ENCODE data around the gene KCNQ5. TPM values are rescaled to one million over a fixed set of nuclear protein-coding genes. Genes with fewer than 3 reads are reported as not detected.

KCNQ5 gene
- total RNA-seq, 1 donor from 2014 or later, result 1.7 TPM

GRCh38 chr6:72738091-72738490, 116.2 kb downstream of the KCNQ5 start:
- DNase-seq (ENCODE audit: low read depth), result no peak
- TF ChIP-seq CTCF (conservative IDR thresholded peaks at IDR 0.05; ENCODE audit: low read depth, low read length), result no peak

GRCh38 chr6:72739368-72739779, 117.5 kb downstream of the KCNQ5 start:
- TF ChIP-seq CTCF (conservative IDR thresholded peaks at IDR 0.05; ENCODE audit: low read depth, low read length), result no peak
- DNase-seq (ENCODE audit: low read depth), result no peak

More at GRCh38 chr6:72738091-72738490, 116.2 kb downstream of the KCNQ5 start:
- no peak overlapping the region for H3K4me3 ChIP-seq (ENCODE audit: low read depth, low read length)

GRCh38 chr6:72740135-72740534, 118.3 kb downstream of the KCNQ5 start:
- no peak for TF ChIP-seq CTCF (conservative IDR thresholded peaks at IDR 0.05; ENCODE audit: low read depth, low read length)
- DNase-seq (ENCODE audit: low read depth), result no peak
- no peak overlapping the region for H3K4me3 ChIP-seq (ENCODE audit: low read depth, low read length)

More at GRCh38 chr6:72739368-72739779, 117.5 kb downstream of the KCNQ5 start:
- H3K4me3 ChIP-seq (ENCODE audit: low read depth, low read length), result no peak overlapping the region

- TF ChIP-seq CTCF (conservative IDR thresholded peaks at IDR 0.05; ENCODE audit: low read depth, low read length), result no peak
- no peak overlapping the region for H3K4me3 ChIP-seq (ENCODE audit: low read depth, low read length)
- no peak for DNase-seq (ENCODE audit: low read depth)
Measured at GRCh38 chr6:72741083-72741482, 119.2 kb downstream of the KCNQ5 start.

GRCh38 chr6:72742001-72742673, 120.3 kb downstream of the KCNQ5 start:
- no peak overlapping the region for H3K4me3 ChIP-seq (ENCODE audit: low read depth, low read length)

GRCh38 chr6:72746276-72746675, 124.4 kb downstream of the KCNQ5 start:
- no peak for TF ChIP-seq CTCF (conservative IDR thresholded peaks at IDR 0.05; ENCODE audit: low read depth, low read length)
- no peak overlapping the region for H3K4me3 ChIP-seq (ENCODE audit: low read depth, low read length)
- peak; percentile 74 for DNase-seq (ENCODE audit: low read depth)

More at GRCh38 chr6:72742001-72742673, 120.3 kb downstream of the KCNQ5 start:
- no peak for DNase-seq (ENCODE audit: low read depth)
- TF ChIP-seq CTCF (conservative IDR thresholded peaks at IDR 0.05; ENCODE audit: low read depth, low read length), result no peak

GRCh38 chr6:72748759-72749158, 126.9 kb downstream of the KCNQ5 start:
- H3K4me3 ChIP-seq (ENCODE audit: low read depth, low read length), result no peak overlapping the region
- peak; percentile 37 for DNase-seq (ENCODE audit: low read depth)
- TF ChIP-seq CTCF (conservative IDR thresholded peaks at IDR 0.05; ENCODE audit: low read depth, low read length), result no peak

Data from epithelial cell of proximal tubule (primary cell).